H7 (cell line): ENCODE results near the gene TMEM26. TPM values are rescaled to one million over a fixed set of nuclear protein-coding genes. Genes with fewer than 3 reads are reported as not detected.
A peak's percentile ranks its signal among the peaks of the same experiment; 100 is the strongest.

Source experiments
- DNase-seq: peaks from one replicate; pipeline ENCODE4 v3.0.0; 2012
- H3K27me3 ChIP-seq: 2 replicates; pipeline ENCODE4 v1.6.0; 2011; ENCODE audit warnings: mild to moderate bottlenecking, low read length; ENCODE audit not compliant: control insufficient read depth, insufficient read depth
- H3K36me3 ChIP-seq: replicated peaks from 2 replicates; pipeline ENCODE4 v1.5.1; 2011; ENCODE audit warnings: low read length; ENCODE audit not compliant: control insufficient read depth, insufficient read depth
- H3K4me3 ChIP-seq: 2 replicates; pipeline ENCODE4 v1.5.1; 2011; ENCODE audit warnings: low read depth, mild to moderate bottlenecking, control low read depth, low read length, moderate library complexity; ENCODE audit not compliant: insufficient read depth
- total RNA-seq: library from RNA; depleted of rRNA; stranded (reverse); fragments of >200 nt; shearing (Covaris generic); gene quantifications from 2 replicates; pipeline ENCODE4 v1.2.3, GENCODE V29; 2014

TMEM26 gene
- total RNA-seq, 1 experiment from 2014 or later, result not detected

- Histone ChIP-seq H3K36me3 (no peaks in the 10 kb centered on the region), H3K4me3 (no peak overlapping the region), H3K27me3 (peaks cover 19% of the 10 kb centered on the region)
- peak; percentile 18 for DNase-seq
Observed at GRCh38 chr10:61448091-61448490, 5.1 kb downstream of the TMEM26 start.

- H3K36me3 ChIP-seq, result no peaks in the 10 kb centered on the region
- H3K27me3 ChIP-seq, result no peaks in the 10 kb centered on the region
- no peak overlapping the region for H3K4me3 ChIP-seq
- no peak for DNase-seq
Observed at GRCh38 chr10:61439058-61439609, 14.0 kb downstream of the TMEM26 start.

GRCh38 chr10:61438141-61438988 is 14.8 kb downstream of the TMEM26 start:
- H3K4me3 ChIP-seq, result no peak overlapping the region
- no peaks in the 10 kb centered on the region for H3K36me3 ChIP-seq
- no peak for DNase-seq
- no peaks in the 10 kb centered on the region for H3K27me3 ChIP-seq

DNA sequence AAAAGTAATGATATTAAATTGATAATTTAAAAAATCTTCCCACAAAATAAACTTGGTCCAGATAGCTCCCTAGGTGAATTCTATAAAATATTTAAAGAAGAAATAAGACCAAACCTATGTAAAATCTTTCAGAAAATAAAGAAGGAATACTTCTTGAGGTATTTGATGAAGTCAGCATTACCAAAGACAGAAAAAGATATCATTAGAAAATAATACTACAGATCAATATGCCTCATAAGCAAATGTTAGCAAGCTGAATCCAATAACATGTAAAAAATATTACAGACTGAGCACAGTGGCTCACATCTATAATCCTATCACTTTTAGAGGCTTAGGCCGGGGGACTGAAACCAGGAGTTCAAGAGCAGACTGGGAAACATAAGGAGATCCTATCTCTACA is 30.0 kb downstream of the TMEM26 start:
- Histone ChIP-seq H3K36me3 (no peaks in the 10 kb centered on the region), H3K27me3 (no peaks in the 10 kb centered on the region), H3K4me3 (no peak overlapping the region)
- DNase-seq, result no peak

DNA sequence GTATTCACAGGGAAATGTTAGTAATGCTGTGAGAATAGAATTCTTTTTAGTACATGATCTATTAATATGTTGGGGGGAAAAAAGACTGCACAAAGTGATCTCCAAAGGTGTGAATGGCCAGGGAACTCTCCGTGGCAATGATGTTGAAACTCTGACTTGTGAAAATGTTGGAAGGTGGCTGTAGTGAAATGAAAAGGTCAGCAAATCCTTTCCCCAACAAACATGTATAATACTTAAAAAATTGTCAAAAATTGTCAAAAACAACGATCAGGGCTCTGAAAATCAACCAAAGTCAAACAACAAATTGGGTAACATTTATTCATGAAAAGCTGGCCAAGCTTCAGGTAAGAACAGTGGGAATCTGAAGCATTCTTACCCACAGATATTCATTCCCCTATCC is 35.5 kb downstream of the TMEM26 start:
- Histone ChIP-seq H3K36me3 (no peaks in the 10 kb centered on the region), H3K4me3 (no peak overlapping the region), H3K27me3 (no peaks in the 10 kb centered on the region)
- no peak for DNase-seq

DNA sequence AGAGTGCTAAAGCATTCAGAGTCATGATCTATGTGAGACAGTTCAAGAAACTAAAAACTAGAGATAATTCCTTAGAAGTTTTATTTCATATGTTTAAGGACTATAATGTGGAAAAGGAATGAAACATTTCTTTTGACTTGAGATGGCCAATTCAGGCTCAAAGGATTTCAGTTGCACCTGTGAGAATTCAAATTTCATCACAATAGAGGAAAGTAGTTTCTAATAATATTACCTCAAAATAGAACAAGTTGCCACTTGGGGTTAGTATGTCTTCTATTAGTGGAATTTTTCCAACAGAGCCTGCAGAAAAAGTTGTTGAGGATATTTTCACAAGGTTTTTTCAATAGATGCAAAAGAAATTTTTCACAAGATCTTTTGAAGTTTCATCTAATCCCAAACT is 37.4 kb downstream of the TMEM26 start:
- no peak for DNase-seq
- H3K36me3 ChIP-seq, result no peaks in the 10 kb centered on the region
- H3K4me3 ChIP-seq, result no peak overlapping the region
- no peaks in the 10 kb centered on the region for H3K27me3 ChIP-seq

GRCh38 chr10:61411706-61412105 is 41.5 kb downstream of the TMEM26 start:
- H3K27me3 ChIP-seq, result no peaks in the 10 kb centered on the region
- no peak for DNase-seq
- H3K36me3 ChIP-seq, result no peaks in the 10 kb centered on the region
- no peak overlapping the region for H3K4me3 ChIP-seq

GRCh38 chr10:61410353-61411070 is 42.7 kb downstream of the TMEM26 start:
- Histone ChIP-seq H3K27me3 (no peaks in the 10 kb centered on the region), H3K4me3 (no peak overlapping the region), H3K36me3 (no peaks in the 10 kb centered on the region)
- no peak for DNase-seq

DNA sequence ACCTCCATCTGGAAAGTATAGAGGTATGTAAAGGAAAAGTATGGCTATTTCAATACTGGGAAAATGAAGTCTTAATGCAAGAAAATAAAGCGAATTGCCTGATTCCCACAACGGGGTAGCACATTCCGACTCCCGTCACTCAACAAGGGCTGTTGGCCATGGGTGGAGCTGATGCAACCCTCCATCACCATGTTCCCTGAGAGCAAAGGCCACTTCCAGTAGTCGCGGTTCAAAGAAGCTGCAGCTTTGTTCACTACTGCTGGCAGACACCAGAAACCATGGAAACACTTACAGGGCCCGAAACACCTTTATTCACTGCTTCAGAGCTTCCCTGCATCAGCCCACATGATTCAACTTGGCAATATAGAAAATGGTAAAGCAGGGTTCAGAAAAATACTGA is 44.0 kb downstream of the TMEM26 start:
- no peak overlapping the region for H3K4me3 ChIP-seq
- H3K27me3 ChIP-seq, result no peaks in the 10 kb centered on the region
- H3K36me3 ChIP-seq, result no peaks in the 10 kb centered on the region
- DNase-seq, result no peak

- Histone ChIP-seq H3K4me3 (no peak overlapping the region), H3K36me3 (no peaks in the 10 kb centered on the region), H3K27me3 (no peaks in the 10 kb centered on the region)
- DNase-seq, result no peak
Observed at GRCh38 chr10:61408105-61408504, 45.1 kb downstream of the TMEM26 start.

GRCh38 chr10:61406736-61407135 is 46.4 kb downstream of the TMEM26 start:
- DNase-seq, result no peak
- H3K36me3 ChIP-seq, result no peaks in the 10 kb centered on the region
- no peaks in the 10 kb centered on the region for H3K27me3 ChIP-seq
- no peak overlapping the region for H3K4me3 ChIP-seq

DNA sequence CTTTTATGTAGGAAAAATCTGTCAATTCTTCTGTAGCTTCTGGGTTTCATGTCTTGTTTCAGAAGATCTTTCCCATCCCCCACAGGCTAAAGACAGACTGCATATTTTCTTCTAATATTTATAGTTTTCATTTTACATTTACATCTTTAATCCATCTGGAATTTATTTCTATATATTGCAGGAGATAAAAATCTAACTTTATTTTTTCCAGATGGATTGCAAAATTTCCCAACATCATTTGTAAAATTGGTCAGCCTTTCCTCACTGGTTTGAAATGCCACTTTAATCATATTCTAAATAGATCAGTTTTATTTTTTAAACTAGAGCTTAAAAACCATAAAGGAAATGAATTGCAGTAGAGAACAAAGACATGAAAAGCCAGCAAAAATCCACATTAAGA is 46.9 kb downstream of the TMEM26 start:
- H3K4me3 ChIP-seq, result no peak overlapping the region
- H3K36me3 ChIP-seq, result no peaks in the 10 kb centered on the region
- no peaks in the 10 kb centered on the region for H3K27me3 ChIP-seq
- DNase-seq, result no peak

GRCh38 chr10:61404751-61405150 is 48.4 kb downstream of the TMEM26 start:
- H3K36me3 ChIP-seq, result no peaks in the 10 kb centered on the region
- H3K4me3 ChIP-seq, result no peak overlapping the region
- no peak for DNase-seq
- no peaks in the 10 kb centered on the region for H3K27me3 ChIP-seq

DNA sequence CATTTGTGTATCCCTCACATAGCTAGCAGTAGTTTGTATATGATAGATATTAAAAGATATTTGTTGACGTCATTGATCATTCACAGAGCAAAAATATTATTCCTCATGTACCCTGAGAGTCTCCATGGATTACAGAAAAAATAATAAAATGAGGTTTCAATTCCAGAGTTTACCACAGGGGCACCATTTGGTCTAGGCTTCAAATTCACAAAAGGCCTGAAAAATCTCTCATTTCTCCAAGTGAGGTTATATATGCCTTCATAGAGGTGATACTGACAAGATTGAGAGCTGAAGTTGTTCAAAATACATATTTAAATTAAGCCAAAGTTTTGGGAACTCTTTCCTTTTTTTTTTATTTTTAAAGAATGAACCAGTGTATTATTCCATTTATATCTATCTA is 52.7 kb downstream of the TMEM26 start:
- Histone ChIP-seq H3K27me3 (no peaks in the 10 kb centered on the region), H3K4me3 (no peak overlapping the region), H3K36me3 (no peaks in the 10 kb centered on the region)
- DNase-seq, result no peak

DNA sequence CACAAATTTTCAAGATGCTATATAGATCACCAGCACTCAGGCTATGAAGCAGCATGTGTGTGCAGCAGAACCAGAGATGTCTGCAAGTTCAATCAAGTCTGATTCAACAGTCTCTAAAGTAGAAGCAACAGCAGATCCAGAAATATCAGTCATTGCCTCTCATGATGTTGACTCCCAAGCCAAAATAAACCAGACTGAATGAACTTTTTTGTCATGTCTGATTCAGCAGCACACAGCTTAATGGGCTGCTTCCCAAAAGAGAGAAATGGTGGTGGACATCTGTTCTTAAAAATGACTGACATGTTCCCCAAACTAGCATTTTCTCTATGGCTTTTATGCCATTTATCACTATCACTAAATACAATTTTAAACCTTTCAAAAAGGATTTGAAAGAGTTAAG is 53.8 kb downstream of the TMEM26 start:
- H3K4me3 ChIP-seq, result no peak overlapping the region
- H3K27me3 ChIP-seq, result no peaks in the 10 kb centered on the region
- H3K36me3 ChIP-seq, result no peaks in the 10 kb centered on the region
- DNase-seq, result no peak
